ENCODE measurements around the gene SLC46A2. TPM values are rescaled to one million over a fixed set of nuclear protein-coding genes. Genes with fewer than 3 reads are reported as not detected.

The SLC46A2 gene
- polyA plus RNA-seq, 1 experiment = not detected

DNA sequence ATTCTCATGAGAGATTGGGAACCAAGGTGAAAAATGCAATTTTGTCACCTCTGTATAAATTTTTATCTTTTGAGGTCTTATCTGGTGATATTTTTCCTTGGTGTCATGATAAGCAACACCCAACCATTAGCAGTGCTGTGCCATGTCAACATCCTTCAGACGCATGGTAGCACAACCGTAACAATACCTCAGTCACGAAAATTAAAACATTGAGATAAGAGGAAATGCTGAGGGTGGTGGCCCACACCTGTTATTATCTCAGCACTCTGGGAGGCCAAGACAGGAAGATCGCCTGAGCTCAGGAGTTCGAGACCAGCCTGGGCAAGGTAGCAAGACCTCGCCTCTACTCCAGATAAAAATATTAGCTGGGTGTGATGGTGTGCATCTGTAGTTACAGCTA lies 32.7 kb downstream of the SLC46A2 start:
- ChIA-PET CTCF (interaction anchor here (1.2 to 3.0 kb wide), 2 partner anchors 12 to 45 kb away, joined by 4 to 16 read pairs; no protein-coding TSS in a partner anchor), POLR2A (no interaction called here)

GRCh38 chr9:112856843-112857242 lies 33.8 kb downstream of the SLC46A2 start:
- Histone ChIP-seq H3K36me3 (ENCODE audit: control insufficient read depth, insufficient read depth, low read length) (peaks cover 1% of the 10 kb centered on the region; the same call in 1 of the 2 replicates), H3K4me3 (ENCODE audit: low read depth, low read length) (no peak overlapping the region), H3K27me3 (ENCODE audit: control insufficient read depth, insufficient read depth, low read length) (no peaks in the 10 kb centered on the region)
- no peak for DNase-seq (ENCODE audit: low read depth)
- no peak for TF ChIP-seq CTCF (IDR thresholded peaks at IDR 0.05; ENCODE audit: insufficient read depth, low read depth, low read length)
- POLR2A ChIA-PET = no interaction called here
- CTCF ChIA-PET = interaction anchor here (1.1 to 3.0 kb wide), 2 partner anchors 11 to 46 kb away, joined by 4 to 16 read pairs; no protein-coding TSS in a partner anchor

More for the DNA sequence above, 32.7 kb downstream of the SLC46A2 start:
- Histone ChIP-seq H3K4me3 (ENCODE audit: low read depth, low read length) (no peak overlapping the region), H3K27me3 (ENCODE audit: control insufficient read depth, insufficient read depth, low read length) (no peaks in the 10 kb centered on the region), H3K36me3 (ENCODE audit: control insufficient read depth, insufficient read depth, low read length) (peaks cover 1% of the 10 kb centered on the region; the same call in 1 of the 2 replicates)
- DNase-seq (ENCODE audit: low read depth) = no peak
- no peak for TF ChIP-seq CTCF (IDR thresholded peaks at IDR 0.05; ENCODE audit: insufficient read depth, low read depth, low read length)

DNA sequence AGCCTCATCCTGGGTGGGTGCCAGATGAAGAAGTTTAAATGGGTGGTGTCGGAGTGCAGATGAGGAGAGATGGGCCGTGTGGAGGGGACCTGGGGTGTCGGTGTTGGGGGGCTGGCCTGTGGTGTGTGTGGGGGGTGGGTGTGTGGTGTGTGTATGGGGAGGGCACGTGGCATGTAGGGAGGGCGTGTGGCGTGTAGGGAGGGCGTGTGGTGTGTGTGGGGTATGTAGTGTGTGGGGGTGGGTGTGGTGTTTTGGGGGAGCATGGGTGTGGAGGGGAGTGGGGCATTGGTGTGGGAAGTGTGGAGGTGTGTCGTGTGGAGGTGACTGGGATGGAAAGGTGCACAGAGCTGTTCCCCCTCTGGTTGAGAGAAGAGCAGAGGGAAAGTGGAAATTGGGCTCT lies 34.5 kb downstream of the SLC46A2 start:
- no peaks in the 10 kb centered on the region; the same call in 1 of the 2 replicates for H3K36me3 ChIP-seq (ENCODE audit: control insufficient read depth, insufficient read depth, low read length)
- no peak overlapping the region for H3K4me3 ChIP-seq (ENCODE audit: low read depth, low read length)
- ChIA-PET CTCF (interaction anchor here (0.7 to 3.0 kb wide), 4 partner anchors 11 to 47 kb away, joined by 3 to 16 read pairs (median 7); no protein-coding TSS in a partner anchor), POLR2A (no interaction called here)
- DNase-seq (ENCODE audit: low read depth) = no peak
- H3K27me3 ChIP-seq (ENCODE audit: control insufficient read depth, insufficient read depth, low read length) = no peaks in the 10 kb centered on the region
- no peak for TF ChIP-seq CTCF (IDR thresholded peaks at IDR 0.05; ENCODE audit: insufficient read depth, low read depth, low read length)

DNA sequence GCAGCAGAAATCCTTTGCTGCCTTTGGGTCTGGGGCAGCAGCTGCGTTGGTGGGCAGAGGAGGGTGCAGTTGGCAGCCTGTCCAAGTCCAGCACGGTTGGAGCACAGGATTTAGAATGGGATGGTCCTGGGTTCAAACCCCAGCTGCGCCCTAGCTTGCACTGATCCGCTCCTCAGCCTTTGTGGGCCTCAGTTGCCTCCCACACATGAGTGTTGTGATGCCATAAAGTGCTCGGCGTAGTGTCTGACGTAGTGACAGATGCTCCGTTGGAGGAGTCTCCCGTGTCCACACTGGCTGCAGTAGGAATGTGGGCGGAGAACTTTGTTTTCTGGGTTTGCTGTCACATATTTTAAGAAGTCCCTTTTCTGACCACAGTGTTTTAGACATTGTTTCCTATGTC lies 36.0 kb downstream of the SLC46A2 start:
- Histone ChIP-seq H3K27me3 (ENCODE audit: control insufficient read depth, insufficient read depth, low read length) (no peaks in the 10 kb centered on the region), H3K36me3 (ENCODE audit: control insufficient read depth, insufficient read depth, low read length) (no peaks in the 10 kb centered on the region; the same call in 1 of the 2 replicates), H3K4me3 (ENCODE audit: low read depth, low read length) (no peak overlapping the region)
- no peak for DNase-seq (ENCODE audit: low read depth)
- CTCF ChIA-PET = interaction anchor here (1.5 to 1.7 kb wide), 2 partner anchors 9 to 48 kb away, joined by 4 to 10 read pairs; no protein-coding TSS in a partner anchor
- POLR2A ChIA-PET = no interaction called here
- TF ChIP-seq CTCF (IDR thresholded peaks at IDR 0.05; ENCODE audit: insufficient read depth, low read depth, low read length) = no peak

GRCh38 chr9:112853882-112854585 lies 36.6 kb downstream of the SLC46A2 start:
- H3K4me3 ChIP-seq (ENCODE audit: low read depth, low read length) = no peak overlapping the region
- no peaks in the 10 kb centered on the region; the same call in 1 of the 2 replicates for H3K36me3 ChIP-seq (ENCODE audit: control insufficient read depth, insufficient read depth, low read length)
- ChIA-PET CTCF (interaction anchor here (1.5 kb wide), 1 partner anchor 10 kb away, joined by 4 read pairs; no protein-coding TSS in a partner anchor), POLR2A (no interaction called here)
- no peaks in the 10 kb centered on the region for H3K27me3 ChIP-seq (ENCODE audit: control insufficient read depth, insufficient read depth, low read length)
- TF ChIP-seq CTCF (IDR thresholded peaks at IDR 0.05; ENCODE audit: insufficient read depth, low read depth, low read length) = no peak
- no peak for DNase-seq (ENCODE audit: low read depth)
